HepG2 (cell line): ENCODE data around the gene TCF25. TPM values are rescaled to one million over a fixed set of nuclear protein-coding genes. Genes with fewer than 3 reads are reported as not detected.

Source experiments
- CREB3 ChIP-seq: sonication (generic); formaldehyde crosslinking; IDR thresholded peaks from 2 replicates; pipeline ENCODE4 v1.5.0; 2020; ENCODE audit warnings: missing genetic modification reagents
- E2F5 ChIP-seq: sonication (generic); formaldehyde crosslinking; conservative IDR thresholded peaks from 2 replicates; pipeline ENCODE4 v1.4.0; 2020; ENCODE audit warnings: missing genetic modification reagents
- ELF1 ChIP-seq: sonication (generic); formaldehyde crosslinking; IDR thresholded peaks from 2 replicates; pipeline ENCODE4 v1.4.0; 2020; ENCODE audit warnings: missing genetic modification reagents
- GABPB1 ChIP-seq: IDR thresholded peaks from 2 replicates; pipeline ENCODE4 v1.6.1; 2016; ENCODE audit warnings: mild to moderate bottlenecking, missing genetic modification reagents, moderate library complexity, missing compliant biosample characterization
- GLMP ChIP-seq: sonication (generic); formaldehyde crosslinking; IDR thresholded peaks from 2 replicates; pipeline ENCODE4 v1.9.0; 2021; ENCODE audit warnings: missing genetic modification reagents, mild to moderate bottlenecking, borderline replicate concordance
- JUNB ChIP-seq: sonication (generic); formaldehyde crosslinking; IDR thresholded peaks from 2 replicates; pipeline ENCODE4 v1.8.0; 2022; ENCODE audit warnings: missing genetic modification reagents, mild to moderate bottlenecking, borderline replicate concordance
- KMT2B ChIP-seq: IDR thresholded peaks from 2 replicates; pipeline ENCODE4 v1.6.1; 2016; ENCODE audit warnings: missing genetic modification reagents, missing compliant biosample characterization
- MATR3 ChIP-seq: sonication (generic); formaldehyde crosslinking; IDR thresholded peaks from 2 replicates; pipeline ENCODE4 v1.4.0; 2020; ENCODE audit warnings: missing genetic modification reagents
- MIXL1 ChIP-seq: IDR thresholded peaks from 2 replicates; pipeline ENCODE4 v1.6.1; 2016
- NFE2L2 ChIP-seq: fragments of 150-350 bp; IDR thresholded peaks from 2 replicates; pipeline ENCODE4 v1.6.1; 2014; ENCODE audit warnings: low read length
- NFYB ChIP-seq: sonication (generic); formaldehyde crosslinking; IDR thresholded peaks from 2 replicates; pipeline ENCODE4 v1.4.0; 2020; ENCODE audit warnings: missing genetic modification reagents
- RAD21 ChIP-seq: fragments of 450-650 bp; formaldehyde crosslinking; IDR thresholded peaks from 2 replicates; pipeline ENCODE4 v1.5.0; 2020; ENCODE audit warnings: mild to moderate bottlenecking
- RFXAP ChIP-seq: sonication (generic); formaldehyde crosslinking; IDR thresholded peaks from 2 replicates; pipeline ENCODE4 v1.4.0; 2020; ENCODE audit warnings: missing genetic modification reagents, borderline replicate concordance
- TBL1XR1 ChIP-seq: fragments of 150-350 bp; IDR thresholded peaks from 2 replicates; pipeline ENCODE4 v1.6.1; 2014; ENCODE audit warnings: borderline replicate concordance, low read length; ENCODE audit not compliant: partially characterized antibody
- TP53 ChIP-seq: sonication (generic); formaldehyde crosslinking; conservative IDR thresholded peaks from 2 replicates; pipeline ENCODE4 v1.4.0; 2020; ENCODE audit warnings: missing genetic modification reagents
- ZBTB7A ChIP-seq: sonication (generic); formaldehyde crosslinking; IDR thresholded peaks from 2 replicates; pipeline ENCODE4 v1.8.0; 2022; ENCODE audit warnings: mild to moderate bottlenecking, missing genetic modification reagents
- ZEB1 ChIP-seq: IDR thresholded peaks from 2 replicates; pipeline ENCODE4 v1.6.1; 2012; ENCODE audit warnings: mild to moderate bottlenecking, low read depth, inconsistent platforms; ENCODE audit not compliant: insufficient replicate concordance
- ZFY ChIP-seq: sonication (generic); formaldehyde crosslinking; IDR thresholded peaks from 2 replicates; pipeline ENCODE4 v1.4.0; 2020; ENCODE audit warnings: missing genetic modification reagents
- ZIK1 ChIP-seq: sonication (generic); formaldehyde crosslinking; IDR thresholded peaks from 2 replicates; pipeline ENCODE4 v1.5.0; 2020; ENCODE audit warnings: mild to moderate bottlenecking, low read depth, missing genetic modification reagents, borderline replicate concordance
- ZNF33B ChIP-seq: sonication (generic); formaldehyde crosslinking; IDR thresholded peaks from 2 replicates; pipeline ENCODE4 v1.5.1; 2020; ENCODE audit warnings: mild to moderate bottlenecking, missing genetic modification reagents
- ZNF414 ChIP-seq: sonication (generic); formaldehyde crosslinking; IDR thresholded peaks from 2 replicates; pipeline ENCODE4 v1.5.0; 2020; ENCODE audit warnings: missing genetic modification reagents
- ZNF567 ChIP-seq: sonication (generic); formaldehyde crosslinking; IDR thresholded peaks from 2 replicates; pipeline ENCODE4 v1.8.1; 2023; ENCODE audit warnings: mild to moderate bottlenecking, missing genetic modification reagents, borderline replicate concordance
- ZNF577 ChIP-seq: sonication (generic); formaldehyde crosslinking; IDR thresholded peaks from 2 replicates; pipeline ENCODE4 v1.4.0; 2020; ENCODE audit warnings: mild to moderate bottlenecking, low read depth, missing genetic modification reagents, borderline replicate concordance
- ZNF597 ChIP-seq: sonication (generic); formaldehyde crosslinking; IDR thresholded peaks from 2 replicates; pipeline ENCODE4 v1.5.0; 2020; ENCODE audit warnings: missing genetic modification reagents
- ZNF746 ChIP-seq: sonication (generic); formaldehyde crosslinking; IDR thresholded peaks from 2 replicates; pipeline ENCODE4 v1.8.0; 2022; ENCODE audit warnings: mild to moderate bottlenecking, missing genetic modification reagents
- ZNF773 ChIP-seq: sonication (generic); formaldehyde crosslinking; IDR thresholded peaks from 2 replicates; pipeline ENCODE4 v1.4.0; 2020; ENCODE audit warnings: missing genetic modification reagents, borderline replicate concordance
- ZSCAN22 ChIP-seq: sonication (generic); formaldehyde crosslinking; IDR thresholded peaks from 2 replicates; pipeline ENCODE4 v1.4.0; 2020; ENCODE audit warnings: mild to moderate bottlenecking, missing genetic modification reagents
- polyA plus RNA-seq, 8 experiments: library from polyadenylated mRNA; depleted of rRNA in 3 of 8; stranded (reverse) in 7 of 8; unstranded in 1 of 8; fragments of >200 nt; fragmentation: Illumina TruSeq in 4 of 8; extraction: Trizol in 4 of 8; gene quantifications; 2 replicates each; pipeline versions ENCODE4 v1.2.1 to v1.2.3, GENCODE V29; 2011 to 2016; ENCODE audit warnings: low read depth in 4 of 8, missing spikeins in 1 of 8, mixed read lengths in 1 of 8; ENCODE audit not compliant: insufficient read depth in 1 of 8
- total RNA-seq, 5 experiments: library from RNA; depleted of rRNA; stranded (reverse); fragments of >200 nt; fragmentation: Illumina TruSeq; extraction: Trizol; gene quantifications; 2 replicates each; pipeline ENCODE4 v1.2.3, GENCODE V29; 2016; ENCODE audit warnings: low read depth in 1 of 5

Gene TCF25
- total and polyA plus RNA-seq, 2 of the 13 experiments (the other 11 are each of a cell fraction or from before 2014, with no cell fraction given): 138 to 206 TPM

- TF ChIP-seq NFE2L2 (no peak), ZNF33B (0 out of 2 replicates have a peak, but pooled peaks have one; percentile 50), NFYB (CRISPR knock-in tag) (0 out of 2 replicates have a peak, but pooled peaks have one; percentile 16), KMT2B (CRISPR knock-in tag) (0 out of 2 replicates have a peak, but pooled peaks have one; percentile 27), ZEB1 (peak; percentile 45), ELF1 (CRISPR knock-in tag) (peak; percentile 84), ZBTB7A (CRISPR knock-in tag) (no peak), ZFY (CRISPR knock-in tag) (no peak; the same call in 1 of the 2 replicates), RAD21 (CRISPR knock-in tag) (no peak), ZNF577 (CRISPR knock-in tag) (no peak), MIXL1 (CRISPR knock-in tag) (peak; percentile 63; the same call in 1 of the 2 replicates), TBL1XR1 (no peak), ZSCAN22 (CRISPR knock-in tag) (0 out of 2 replicates have a peak, but pooled peaks have one; percentile 6), TP53 (CRISPR knock-in tag) (no peak), JUNB (CRISPR knock-in tag) (no peak), MATR3 (CRISPR knock-in tag) (no peak), ZNF597 (CRISPR knock-in tag) (no peak), GABPB1 (peak; percentile 80), ZIK1 (CRISPR knock-in tag) (no peak), ZNF746 (CRISPR knock-in tag) (no peak), CREB3 (CRISPR knock-in tag) (no peak), GLMP (CRISPR knock-in tag) (no peak), RFXAP (CRISPR knock-in tag) (no peak), ZNF414 (CRISPR knock-in tag) (peak; percentile 57), E2F5 (CRISPR knock-in tag) (no peak), ZNF567 (CRISPR knock-in tag) (no peak), ZNF773 (CRISPR knock-in tag) (no peak)
Observed at GRCh38 chr16:89829630-89830437, 43.6 kb upstream of the TCF25 start (continued).
